Measurements from ENCODE around the gene CFAP45. TPM values are rescaled to one million over a fixed set of nuclear protein-coding genes. Genes with fewer than 3 reads are reported as not detected.

CFAP45 gene
- total and polyA plus RNA-seq, 2 donors (not counting 1 experiment from before 2014, with no cell fraction given) = 1.3 to 2.4 TPM

DNA sequence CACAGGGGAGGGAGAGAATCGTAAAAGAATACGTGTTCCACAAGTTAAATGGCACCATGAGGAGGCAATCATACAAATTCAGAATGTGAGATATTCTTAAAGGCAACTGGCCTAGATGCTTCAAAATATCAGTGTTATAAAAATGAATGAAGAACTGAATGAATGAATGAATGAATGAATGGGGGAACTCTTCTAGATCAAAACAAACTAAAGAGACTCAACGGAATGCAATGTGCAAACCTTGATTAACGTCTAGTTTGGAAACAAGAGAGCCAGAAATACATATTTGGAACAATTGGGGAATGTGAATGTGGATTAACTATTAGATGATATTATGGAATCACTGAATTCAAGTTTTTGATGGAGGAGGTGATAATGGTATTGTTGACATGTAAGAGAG lies 16.8 kb downstream of the CFAP45 start:
- no peak overlapping the region for H3K9ac ChIP-seq (ENCODE audit: low read length)
- no peak for DNase-seq
- H3K27ac ChIP-seq (ENCODE audit: low read length in 2 of 2) = no peak overlapping the region
- CTCF ChIA-PET = interaction anchor here (1.1 kb wide), 1 partner anchor 9 kb away, joined by 3 read pairs; no protein-coding TSS in a partner anchor
- H3K27me3 ChIP-seq (replicated peaks in 1 of 4; ENCODE audit: control extremely low read depth in 1 of 4, control insufficient read depth in 3 of 4, insufficient read depth in 4 of 4, low read length in 3 of 4) = no peaks in the 10 kb centered on the region
- 100% methylated on average over 1 of the region's 4 CpGs for WGBS (ENCODE audit: insufficient coverage)
- H3K9me3 ChIP-seq (ENCODE audit: control extremely low read depth in 1 of 3, control insufficient read depth in 2 of 3, insufficient read depth in 1 of 3, low read length in 2 of 3) = no peaks in the 10 kb centered on the region
- Mint-ChIP-seq H3K27me3 (no peaks in the 10 kb centered on the region), H3K4me1 (peaks cover 5% of the 10 kb centered on the region), H3K4me3 (no peak overlapping the region), H3K27ac (no peak overlapping the region), H3K9me3 (ENCODE audit: insufficient read depth) (no peaks in the 10 kb centered on the region)
- H3K4me2 ChIP-seq (replicated peaks; ENCODE audit: low read depth, low read length, poor library complexity, severe bottlenecking) = no peak overlapping the region
- TF ChIP-seq EZH2 (IDR thresholded peaks at IDR 0.05; ENCODE audit: borderline replicate concordance, insufficient read depth, low read depth, low read length, poor library complexity, severe bottlenecking) (no peak), CTCF (IDR thresholded peaks at IDR 0.05) (no peak)
- H3K4me1 ChIP-seq (ENCODE audit: control insufficient read depth in 2 of 2, insufficient read depth in 2 of 2, low read length in 2 of 2) = no peaks in the 10 kb centered on the region
- POLR2A ChIA-PET = no interaction called here
- H4K20me1 ChIP-seq (ENCODE audit: control insufficient read depth, insufficient read depth, low read length, poor library complexity, severe bottlenecking) = no peaks in the 10 kb centered on the region
- no peak for ATAC-seq (ENCODE audit: low read depth)
- no peaks in the 10 kb centered on the region for H3K36me3 ChIP-seq (replicated peaks in 1 of 2; ENCODE audit: control extremely low read depth in 1 of 2, control insufficient read depth in 1 of 2, extremely low read depth in 1 of 2, insufficient read depth in 2 of 2, low read length in 1 of 2)
- no peaks in the 10 kb centered on the region for H3K79me2 ChIP-seq (ENCODE audit: control insufficient read depth, insufficient read depth, low read length)
- H3K4me3 ChIP-seq (ENCODE audit: control extremely low read depth in 1 of 5, extremely low read depth in 1 of 5, insufficient read depth in 1 of 5, low read depth in 2 of 5, low read length in 4 of 5) = no peak overlapping the region
- intact Hi-C loops (cut with micrococcal nuclease) = no loop called here
- H2AFZ ChIP-seq (ENCODE audit: insufficient read depth, low read depth, low read length, poor library complexity, severe bottlenecking) = no peak overlapping the region

- TF ChIP-seq EZH2 (IDR thresholded peaks at IDR 0.05; ENCODE audit: borderline replicate concordance, insufficient read depth, low read depth, low read length, poor library complexity, severe bottlenecking) (no peak), CTCF (IDR thresholded peaks at IDR 0.05) (no peak)
- H3K9me3 Mint-ChIP-seq (ENCODE audit: insufficient read depth) = no peaks in the 10 kb centered on the region
- WGBS (ENCODE audit: insufficient coverage) = no CpG with 5 or more reads among the region's 2 CpGs
- no peaks in the 10 kb centered on the region for H4K20me1 ChIP-seq (ENCODE audit: control insufficient read depth, insufficient read depth, low read length, poor library complexity, severe bottlenecking)
- H3K27ac Mint-ChIP-seq = no peak overlapping the region
- H3K4me1 ChIP-seq (ENCODE audit: control insufficient read depth in 2 of 2, insufficient read depth in 2 of 2, low read length in 2 of 2) = no peaks in the 10 kb centered on the region
- intact Hi-C loops (cut with micrococcal nuclease) = no loop called here
- POLR2A ChIA-PET = no interaction called here
- no peak overlapping the region for H3K27ac ChIP-seq (ENCODE audit: low read length in 2 of 2)
- H3K4me3 Mint-ChIP-seq = no peak overlapping the region
- H3K9me3 ChIP-seq (ENCODE audit: control extremely low read depth in 1 of 3, control insufficient read depth in 2 of 3, insufficient read depth in 1 of 3, low read length in 2 of 3) = no peaks in the 10 kb centered on the region
- H3K4me3 ChIP-seq (ENCODE audit: control extremely low read depth in 1 of 5, extremely low read depth in 1 of 5, insufficient read depth in 1 of 5, low read depth in 2 of 5, low read length in 4 of 5) = no peak overlapping the region
- no peaks in the 10 kb centered on the region for H3K79me2 ChIP-seq (ENCODE audit: control insufficient read depth, insufficient read depth, low read length)
- no peak overlapping the region for H3K4me2 ChIP-seq (replicated peaks; ENCODE audit: low read depth, low read length, poor library complexity, severe bottlenecking)
- no peaks in the 10 kb centered on the region for H3K27me3 ChIP-seq (replicated peaks in 1 of 4; ENCODE audit: control extremely low read depth in 1 of 4, control insufficient read depth in 3 of 4, insufficient read depth in 4 of 4, low read length in 3 of 4)
- no peak for DNase-seq
- no peak overlapping the region for H3K9ac ChIP-seq (ENCODE audit: low read length)
- no peaks in the 10 kb centered on the region for H3K36me3 ChIP-seq (replicated peaks in 1 of 2; ENCODE audit: control extremely low read depth in 1 of 2, control insufficient read depth in 1 of 2, extremely low read depth in 1 of 2, insufficient read depth in 2 of 2, low read length in 1 of 2)
- no peaks in the 10 kb centered on the region for H3K27me3 Mint-ChIP-seq
- no peak overlapping the region for H2AFZ ChIP-seq (ENCODE audit: insufficient read depth, low read depth, low read length, poor library complexity, severe bottlenecking)
- ATAC-seq (ENCODE audit: low read depth) = no peak
- CTCF ChIA-PET = interaction anchor here (1.0 kb wide), 1 partner anchor 83 kb away, joined by 3 read pairs; no protein-coding TSS in a partner anchor
- peaks cover 5% of the 10 kb centered on the region for H3K4me1 Mint-ChIP-seq
Observed at GRCh38 chr1:159882527-159882862, 17.5 kb downstream of the CFAP45 start.
